HG02623 (cell line): ENCODE data around the gene COL27A1.
"Not testable (repeated sequence)": the region's sequence is repeated elsewhere in the genome, so short reads cannot be mapped to it uniquely, and the experiment has no call there.

Source experiments
- ATAC-seq: cut with Tn5 transposase; IDR thresholded peaks from one replicate; pipeline ENCODE4 v1.9.1; 2021; ENCODE audit warnings: moderate library complexity; ENCODE audit not compliant: unreplicated experiment

COL27A1 gene

GRCh38 chr9:114314881-114315722 lies 159.8 kb downstream of the COL27A1 start:
- ATAC-seq = no peak

GRCh38 chr9:114315723-114316363 lies 160.5 kb downstream of the COL27A1 start:
- ATAC-seq = no peak

- no peak for ATAC-seq
Measured at GRCh38 chr9:114316605-114317230, 161.4 kb downstream of the COL27A1 start.

- no peak for ATAC-seq
Measured at GRCh38 chr9:114317665-114318357, 162.5 kb downstream of the COL27A1 start.

- no peak for ATAC-seq
Measured at GRCh38 chr9:114318416-114318815, 163.1 kb downstream of the COL27A1 start.

GRCh38 chr9:114319147-114319546 lies 163.8 kb downstream of the COL27A1 start:
- no peak for ATAC-seq

- not testable (repeated sequence) for ATAC-seq
Measured at GRCh38 chr9:114320710-114321109, 165.4 kb downstream of the COL27A1 start.

GRCh38 chr9:114321759-114322158 lies 166.4 kb downstream of the COL27A1 start:
- no peak for ATAC-seq

GRCh38 chr9:114322160-114322818 lies 167.0 kb downstream of the COL27A1 start:
- not testable (repeated sequence) for ATAC-seq

- not testable (repeated sequence) for ATAC-seq
Measured at GRCh38 chr9:114322831-114323531, 167.6 kb downstream of the COL27A1 start, which contains the start of gene ORM1. TSS of gene ORM1 (plus strand) at chr9:114323098. CDS start at chr9:114323134, 36 bp downstream.

- not testable (repeated sequence) for ATAC-seq
Measured at GRCh38 chr9:114323849-114324248, 168.5 kb downstream of the COL27A1 start.

GRCh38 chr9:114324492-114324891 lies 169.2 kb downstream of the COL27A1 start:
- ATAC-seq = no peak

GRCh38 chr9:114324965-114325364 lies 169.6 kb downstream of the COL27A1 start:
- ATAC-seq = not testable (repeated sequence)

GRCh38 chr9:114325684-114326254 lies 170.4 kb downstream of the COL27A1 start:
- not testable (repeated sequence) for ATAC-seq

- ATAC-seq = no peak
Measured at GRCh38 chr9:114327749-114328148, 172.4 kb downstream of the COL27A1 start.

- not testable (repeated sequence) for ATAC-seq
Measured at GRCh38 chr9:114328357-114328820, 173.1 kb downstream of the COL27A1 start.

GRCh38 chr9:114328937-114329624 lies 173.7 kb downstream of the COL27A1 start:
- ATAC-seq = not testable (repeated sequence)

- ATAC-seq = not testable (repeated sequence)
Measured at GRCh38 chr9:114329625-114330022, 174.3 kb downstream of the COL27A1 start, which contains the start of gene ORM2. TSS of gene ORM2 (plus strand) at chr9:114329869. CDS start at chr9:114329905, 36 bp downstream.

GRCh38 chr9:114330636-114331035 lies 175.3 kb downstream of the COL27A1 start:
- ATAC-seq = no peak
